Activated naive CD4-positive, alpha-beta T cell treated with anti-CD3 and anti-CD28 coated beads, Interleukin-2, amount 10 ng/mL, durations not matched to agents 7 days and 5 days (primary cell): Measurements from ENCODE around the gene SIPA1L3.

Experiments
- CTCF ChIA-PET: fragments of 350-600 bp; sonication (Branson Sonifier 250); formaldehyde crosslinking; loops from one replicate; lab custom pipeline; 2021; ENCODE audit warnings: antibody characterized with exemption; lab: Charles Lee
- DNase-seq: peaks from one replicate; pipeline ENCODE4 v3.0.0-alpha.2; 2020
- H3K27ac Mint-ChIP-seq: one replicate; pipeline ENCODE4 v1.8.0; 2021; ENCODE audit warnings: mild to moderate bottlenecking, moderate library complexity, mixed read lengths
- H3K27me3 Mint-ChIP-seq: one replicate; pipeline ENCODE4 v1.8.0; 2021; ENCODE audit warnings: mild to moderate bottlenecking, mixed read lengths
- H3K36me3 Mint-ChIP-seq: one replicate; pipeline ENCODE4 v1.8.0; 2021; ENCODE audit warnings: mixed read lengths
- H3K4me1 Mint-ChIP-seq: one replicate; pipeline ENCODE4 v1.8.0; 2021; ENCODE audit warnings: mixed read lengths
- H3K4me3 Mint-ChIP-seq: one replicate; pipeline ENCODE4 v1.8.0; 2021; ENCODE audit warnings: mild to moderate bottlenecking, moderate library complexity, mixed read lengths
- H3K9me3 Mint-ChIP-seq: one replicate; pipeline ENCODE4 v1.8.0; 2021; ENCODE audit warnings: mixed read lengths

Gene SIPA1L3

DNA sequence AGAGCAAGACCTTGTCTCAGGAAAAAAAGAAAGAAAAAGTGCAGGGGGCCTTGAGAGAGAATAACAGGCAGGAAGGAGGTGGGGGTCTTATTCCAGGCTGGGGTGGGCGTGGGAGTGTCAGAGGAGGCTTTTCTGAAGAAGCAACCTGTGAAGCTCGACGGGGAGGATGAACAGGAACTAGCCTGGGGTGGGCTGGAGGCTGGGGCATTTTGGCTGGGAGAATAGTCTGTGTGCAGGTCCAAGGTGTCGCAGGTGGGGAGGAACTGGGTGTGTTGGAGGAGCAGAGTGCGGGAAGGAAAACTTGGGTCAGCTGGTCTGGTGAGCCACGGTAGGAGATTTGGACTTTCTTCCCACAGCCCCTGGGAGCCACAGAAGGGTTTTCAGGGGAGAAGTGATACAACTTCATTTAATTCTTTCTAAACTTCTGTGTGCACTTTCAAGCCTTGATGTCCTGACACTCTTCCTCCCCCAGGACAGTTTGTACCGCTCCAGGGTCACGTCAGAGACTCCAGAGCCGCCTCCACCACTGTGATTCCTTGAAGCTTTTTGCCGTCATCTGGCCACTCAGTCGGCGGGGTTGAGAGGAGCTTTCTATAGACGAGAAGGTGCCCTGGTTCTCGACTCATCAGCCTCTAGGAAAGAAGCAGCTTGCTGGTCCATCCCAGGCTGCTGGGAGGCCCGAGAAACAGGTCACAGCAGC is 138.7 kb downstream of the SIPA1L3 start:
- H3K27ac Mint-ChIP-seq, result peak overlapping the region; percentile 42
- CTCF ChIA-PET, result interaction anchor here (0.8 kb wide), 1 partner anchor 143 kb away, joined by 3 read pairs; no protein-coding TSS in a partner anchor
- peaks cover 4% of the 10 kb centered on the region for H3K36me3 Mint-ChIP-seq
- no peaks in the 10 kb centered on the region for H3K27me3 Mint-ChIP-seq
- no peak overlapping the region for H3K4me3 Mint-ChIP-seq
- H3K9me3 Mint-ChIP-seq, result no peaks in the 10 kb centered on the region
- no peak for DNase-seq
- peaks cover 55% of the 10 kb centered on the region for H3K4me1 Mint-ChIP-seq

DNA sequence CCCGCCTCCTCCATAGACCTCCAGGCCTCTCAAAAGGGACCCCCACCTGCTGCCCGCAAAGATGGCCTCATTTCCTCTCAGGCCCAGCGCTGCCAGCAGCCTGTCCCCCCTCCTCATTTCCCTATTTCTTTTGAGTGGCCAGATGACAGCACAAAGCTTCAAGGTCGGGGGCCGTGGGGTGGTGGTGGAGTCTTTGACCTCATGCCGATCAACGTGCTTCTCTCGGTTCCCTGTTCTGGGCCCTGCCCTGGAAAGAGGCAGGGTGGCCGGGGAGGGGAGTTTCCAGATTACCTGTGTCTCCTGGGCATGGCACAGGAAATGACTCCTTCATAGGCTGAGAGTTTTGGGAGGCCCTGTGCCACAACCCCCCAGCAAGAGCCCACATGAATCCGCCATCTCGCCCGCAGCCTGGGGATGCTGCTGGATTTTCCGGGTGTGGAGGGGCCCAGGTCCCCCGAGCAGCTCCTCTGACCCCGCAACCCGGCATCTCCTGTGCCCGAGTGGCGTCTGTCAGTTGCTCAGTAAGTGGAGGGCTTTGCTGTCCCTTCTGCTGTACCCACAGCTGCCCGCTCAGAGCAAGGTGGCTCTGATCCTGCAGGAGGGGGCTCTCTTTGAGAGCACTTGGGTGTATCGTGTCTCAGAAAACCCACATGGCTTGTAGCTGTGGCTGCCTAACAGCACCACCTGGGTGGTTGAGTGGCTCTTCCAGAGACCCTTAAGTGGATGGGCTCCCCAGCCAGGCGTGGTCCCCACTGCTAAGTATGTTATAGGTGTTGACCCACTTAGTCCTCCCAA is 139.4 kb downstream of the SIPA1L3 start:
- CTCF ChIA-PET, result interaction anchor here (0.8 kb wide), 1 partner anchor 144 kb away, joined by 3 read pairs; no protein-coding TSS in a partner anchor

DNA sequence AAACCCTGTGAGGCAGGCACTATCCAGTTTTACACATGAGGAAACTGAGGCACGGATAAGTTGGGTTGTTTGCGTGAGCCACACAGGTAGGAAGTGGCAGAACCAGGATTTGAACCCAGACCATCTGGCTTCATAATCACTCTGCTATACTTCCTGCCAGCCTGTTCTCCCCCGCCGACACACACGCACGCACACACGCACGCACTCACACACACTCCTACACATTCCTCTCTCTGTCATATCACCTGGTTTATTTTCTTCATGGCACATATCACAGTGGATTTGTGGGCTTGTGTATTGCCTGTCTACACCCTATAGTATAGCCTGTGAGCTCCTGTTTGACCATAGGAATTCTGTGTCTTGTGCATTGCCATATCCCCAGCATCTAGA is 140.0 kb downstream of the SIPA1L3 start:
- H3K27me3 Mint-ChIP-seq, result no peaks in the 10 kb centered on the region
- H3K4me3 Mint-ChIP-seq, result no peak overlapping the region
- CTCF ChIA-PET, result no interaction called here
- no peaks in the 10 kb centered on the region for H3K9me3 Mint-ChIP-seq
- H3K4me1 Mint-ChIP-seq, result peaks cover 55% of the 10 kb centered on the region
- peak; percentile 33 for DNase-seq
- peak overlapping the region; percentile 96 for H3K27ac Mint-ChIP-seq
- H3K36me3 Mint-ChIP-seq, result peaks cover 4% of the 10 kb centered on the region

More for the DNA sequence above, 139.4 kb downstream of the SIPA1L3 start:
- Mint-ChIP-seq H3K4me3 (no peak overlapping the region), H3K27me3 (no peaks in the 10 kb centered on the region), H3K9me3 (no peaks in the 10 kb centered on the region), H3K27ac (peak overlapping the region; percentile 96), H3K4me1 (peaks cover 55% of the 10 kb centered on the region), H3K36me3 (peaks cover 4% of the 10 kb centered on the region)
- DNase-seq, result no peak

DNA sequence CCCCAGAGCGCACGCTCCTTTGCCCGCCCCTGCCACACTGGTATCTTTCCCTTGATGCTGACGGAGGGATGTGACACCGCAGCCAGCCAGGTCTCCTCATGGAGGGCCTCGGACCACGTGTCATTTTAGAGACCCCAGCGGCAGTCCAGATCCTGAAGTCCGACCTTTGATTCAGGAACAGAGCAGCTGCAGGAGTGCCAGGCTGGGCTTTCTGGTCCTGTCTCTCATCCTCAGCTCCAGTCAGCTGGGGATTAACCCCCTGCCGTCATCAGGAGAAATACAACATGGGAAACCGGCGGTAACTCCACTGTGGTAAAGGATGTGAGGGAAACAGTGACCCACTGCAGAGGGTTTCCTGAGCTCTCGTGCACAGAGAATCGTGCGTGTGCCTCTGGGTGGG is 140.6 kb downstream of the SIPA1L3 start:
- Mint-ChIP-seq H3K4me3 (peak overlapping the region; percentile 68), H3K36me3 (peaks cover 4% of the 10 kb centered on the region), H3K4me1 (peaks cover 55% of the 10 kb centered on the region), H3K9me3 (no peaks in the 10 kb centered on the region), H3K27me3 (no peaks in the 10 kb centered on the region), H3K27ac (peak overlapping the region; percentile 96)
- DNase-seq, result no peak
- CTCF ChIA-PET, result interaction anchor here (1.5 kb wide), 1 partner anchor 145 kb away, joined by 6 read pairs; no protein-coding TSS in a partner anchor

DNA sequence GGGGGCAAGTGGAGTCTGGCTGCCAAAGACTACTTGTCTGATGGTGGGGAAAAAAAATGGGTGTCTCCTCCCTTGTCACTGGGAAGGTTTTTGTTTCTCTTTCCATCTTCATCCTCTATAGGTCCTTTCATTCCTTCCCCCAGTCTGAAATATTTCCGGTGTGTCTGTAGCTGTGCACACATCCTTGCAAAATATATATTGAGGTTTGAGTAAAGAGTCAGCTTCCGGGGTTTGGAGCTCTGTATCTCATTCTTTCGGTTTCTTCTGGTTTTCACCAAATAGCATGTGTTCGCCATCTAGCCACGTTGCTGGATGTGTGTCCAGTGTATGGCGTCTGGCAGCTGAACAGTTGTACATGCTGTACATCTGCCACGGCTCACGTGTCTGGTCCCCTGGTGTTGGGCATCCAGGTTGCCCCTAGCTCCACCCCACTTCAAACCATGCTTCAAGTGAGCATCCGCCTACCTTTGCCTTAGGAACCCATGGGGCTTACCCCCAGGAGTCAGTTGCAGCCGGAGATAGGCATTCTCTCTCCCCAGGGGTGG is 142.2 kb downstream of the SIPA1L3 start:
- Mint-ChIP-seq H3K27ac (peak overlapping the region; percentile 96), H3K4me3 (peak overlapping the region; percentile 68), H3K27me3 (no peaks in the 10 kb centered on the region), H3K9me3 (no peaks in the 10 kb centered on the region), H3K4me1 (peaks cover 55% of the 10 kb centered on the region), H3K36me3 (peaks cover 4% of the 10 kb centered on the region)
- peak; percentile 68 for DNase-seq
- CTCF ChIA-PET, result interaction anchor here (0.6 to 2.0 kb wide), 5 partner anchors 10 to 926 kb away, joined by 3 to 8 read pairs (median 4); no protein-coding TSS in a partner anchor

DNA sequence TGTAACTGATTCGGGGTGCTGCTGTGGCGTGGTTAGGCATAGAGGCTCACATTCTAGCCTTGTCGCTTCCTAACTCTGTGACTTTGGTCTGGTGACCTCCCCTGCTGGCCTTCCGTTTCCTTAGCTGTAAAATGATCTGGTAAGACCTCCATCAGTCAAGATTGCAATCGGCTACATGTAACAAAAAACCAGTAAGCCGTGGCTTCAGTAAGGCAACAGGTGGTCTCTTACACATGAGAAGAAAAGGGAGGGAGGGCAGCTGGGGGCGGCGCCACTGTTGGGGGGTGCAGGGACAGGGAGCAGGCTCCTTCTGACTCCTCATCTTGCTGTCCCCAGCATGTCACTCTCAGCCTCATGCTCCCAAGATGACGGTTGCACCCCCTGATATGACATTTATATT is 148.0 kb downstream of the SIPA1L3 start:
- Mint-ChIP-seq H3K4me3 (no peak overlapping the region), H3K9me3 (no peaks in the 10 kb centered on the region), H3K27me3 (no peaks in the 10 kb centered on the region), H3K36me3 (peaks cover 3% of the 10 kb centered on the region), H3K4me1 (peaks cover 33% of the 10 kb centered on the region), H3K27ac (no peak overlapping the region)
- no peak for DNase-seq
- CTCF ChIA-PET, result no interaction called here

DNA sequence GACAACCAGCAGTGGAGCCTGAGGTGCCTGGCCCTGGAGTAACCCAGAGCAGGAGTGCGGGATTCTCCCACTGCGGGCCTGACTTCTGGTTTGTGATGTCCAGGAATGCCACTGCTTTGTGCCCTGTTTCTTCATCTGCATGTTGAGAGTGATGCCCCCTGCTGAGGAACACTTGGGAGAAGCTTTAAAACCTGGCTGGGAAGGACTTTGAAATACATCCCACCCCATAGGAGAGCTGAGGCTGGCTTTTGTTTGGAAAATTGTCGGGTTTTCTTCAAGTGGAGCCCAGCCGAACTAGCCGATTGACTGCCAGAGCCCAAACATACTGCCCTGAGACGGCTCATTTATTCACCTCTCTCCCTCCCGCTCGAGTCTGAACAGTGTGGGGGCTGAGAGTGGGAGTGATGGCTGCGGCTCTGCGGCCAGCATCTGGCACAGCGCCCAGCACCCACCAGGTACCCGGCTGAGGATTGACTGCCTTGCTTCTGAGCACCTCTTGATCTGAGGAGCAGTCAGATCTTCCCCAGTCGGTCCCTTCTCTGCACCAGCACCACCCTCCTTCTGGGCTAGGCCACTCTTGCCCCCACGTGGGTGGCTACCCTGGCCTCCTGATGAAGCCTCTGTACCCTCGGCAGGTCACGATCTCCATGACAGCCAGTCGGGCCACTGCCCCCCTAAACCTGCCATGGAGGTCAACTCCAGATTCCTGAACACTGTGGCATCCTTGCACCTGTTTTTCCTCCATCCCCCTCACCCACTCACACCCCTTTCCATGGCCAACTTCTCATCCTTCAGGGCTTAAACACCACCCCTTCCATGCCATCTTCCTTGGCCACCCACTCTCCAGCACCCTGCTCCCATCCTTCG is 148.9 kb downstream of the SIPA1L3 start:
- Mint-ChIP-seq H3K4me1 (peaks cover 30% of the 10 kb centered on the region), H3K4me3 (no peak overlapping the region), H3K9me3 (no peaks in the 10 kb centered on the region), H3K27ac (no peak overlapping the region), H3K27me3 (no peaks in the 10 kb centered on the region), H3K36me3 (peaks cover 3% of the 10 kb centered on the region)
- no peak for DNase-seq
- CTCF ChIA-PET, result no interaction called here

DNA sequence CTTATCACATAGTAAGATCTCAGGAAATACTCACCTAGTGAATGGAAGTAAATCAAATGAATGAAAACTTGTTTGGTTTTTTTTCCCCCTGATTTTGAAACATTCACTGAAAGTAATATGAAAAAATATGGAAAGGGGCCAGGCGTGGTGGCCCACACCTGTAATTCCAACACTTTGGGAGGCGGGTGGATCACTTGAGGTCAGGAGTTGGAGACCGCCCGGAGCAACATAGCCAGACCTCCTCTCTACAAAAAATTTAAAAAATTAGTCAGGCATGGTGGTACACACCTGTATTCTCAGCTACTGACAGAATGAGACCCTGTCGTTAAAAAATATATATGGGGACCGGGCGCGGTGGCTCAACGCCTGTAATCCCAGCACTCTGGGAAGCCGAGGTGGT is 149.6 kb downstream of the SIPA1L3 start:
- peaks cover 3% of the 10 kb centered on the region for H3K36me3 Mint-ChIP-seq
- no peaks in the 10 kb centered on the region for H3K9me3 Mint-ChIP-seq
- no peaks in the 10 kb centered on the region for H3K27me3 Mint-ChIP-seq
- CTCF ChIA-PET, result no interaction called here
- H3K27ac Mint-ChIP-seq, result no peak overlapping the region
- H3K4me1 Mint-ChIP-seq, result peaks cover 34% of the 10 kb centered on the region
- H3K4me3 Mint-ChIP-seq, result no peak overlapping the region
- DNase-seq, result no peak

DNA sequence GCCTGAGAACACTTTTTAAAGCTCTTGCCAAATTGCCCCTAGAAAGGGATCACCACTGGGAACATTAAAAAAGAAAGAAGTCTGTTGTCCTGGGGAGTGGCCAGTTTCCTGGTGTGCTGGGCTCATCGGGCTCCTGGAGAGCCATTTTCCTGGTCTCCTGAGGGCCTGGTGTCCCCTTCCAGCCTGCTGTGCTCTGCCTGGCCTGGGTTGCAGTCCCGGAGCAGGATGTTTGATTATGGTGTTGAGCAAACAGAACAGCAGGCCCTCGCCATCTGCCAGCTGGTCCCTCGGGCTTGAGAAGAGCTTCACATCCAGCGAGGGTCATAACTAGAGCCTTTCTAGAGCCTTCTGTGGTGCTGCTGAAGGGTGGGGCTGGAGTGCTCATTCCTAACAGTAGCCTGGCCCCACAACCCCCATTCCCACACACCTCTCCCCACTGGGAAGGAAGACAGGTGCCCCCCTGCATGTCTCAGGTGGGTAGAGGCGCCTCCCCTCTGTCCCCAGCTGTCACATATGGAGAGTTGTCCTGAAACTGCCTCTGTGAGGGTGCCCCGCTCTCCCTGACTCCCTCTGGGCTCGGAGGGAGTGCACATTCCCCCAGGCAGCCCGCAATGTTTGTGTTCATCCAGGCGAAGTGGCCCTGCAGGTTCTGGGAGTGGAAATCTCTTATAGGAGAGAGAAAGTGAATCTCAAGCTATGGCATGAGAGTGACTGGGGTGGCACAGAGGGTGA is 151.1 kb downstream of the SIPA1L3 start:
- no peak for DNase-seq
- H3K27me3 Mint-ChIP-seq, result no peaks in the 10 kb centered on the region
- CTCF ChIA-PET, result interaction anchor here (2.1 kb wide), 1 partner anchor 9 kb away, joined by 8 read pairs; no protein-coding TSS in a partner anchor
- peak overlapping the region; percentile 52 for H3K27ac Mint-ChIP-seq
- H3K9me3 Mint-ChIP-seq, result no peaks in the 10 kb centered on the region
- no peak overlapping the region for H3K4me3 Mint-ChIP-seq
- H3K4me1 Mint-ChIP-seq, result peaks cover 34% of the 10 kb centered on the region
- peaks cover 3% of the 10 kb centered on the region for H3K36me3 Mint-ChIP-seq

DNA sequence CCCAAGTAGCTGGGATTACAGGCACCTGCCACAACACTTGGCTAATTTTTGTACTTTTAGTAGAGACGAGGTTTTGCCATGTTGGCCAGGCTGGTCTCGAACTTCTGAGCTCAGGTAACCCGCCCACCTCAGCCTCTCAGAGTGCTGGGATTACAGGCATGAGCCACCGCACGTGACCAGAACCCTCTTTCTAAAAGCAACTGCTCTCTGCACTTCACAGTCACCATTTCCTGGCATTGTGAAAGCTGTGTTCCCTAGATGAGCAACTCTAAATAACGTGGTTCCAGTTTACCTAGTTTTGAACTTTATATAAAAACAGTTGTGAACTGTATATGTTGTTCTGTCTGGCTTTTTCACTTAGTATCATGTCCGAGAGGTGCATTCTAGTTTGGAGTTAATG is 152.9 kb downstream of the SIPA1L3 start:
- CTCF ChIA-PET, result interaction anchor here (1.1 to 2.1 kb wide), 3 partner anchors 10 to 157 kb away, joined by 3 to 8 read pairs (median 6); no protein-coding TSS in a partner anchor
- Mint-ChIP-seq H3K36me3 (peaks cover 3% of the 10 kb centered on the region), H3K4me3 (no peak overlapping the region), H3K27me3 (no peaks in the 10 kb centered on the region), H3K9me3 (no peaks in the 10 kb centered on the region), H3K27ac (peak overlapping the region; percentile 91), H3K4me1 (peaks cover 31% of the 10 kb centered on the region)
- DNase-seq, result peak; percentile 61

DNA sequence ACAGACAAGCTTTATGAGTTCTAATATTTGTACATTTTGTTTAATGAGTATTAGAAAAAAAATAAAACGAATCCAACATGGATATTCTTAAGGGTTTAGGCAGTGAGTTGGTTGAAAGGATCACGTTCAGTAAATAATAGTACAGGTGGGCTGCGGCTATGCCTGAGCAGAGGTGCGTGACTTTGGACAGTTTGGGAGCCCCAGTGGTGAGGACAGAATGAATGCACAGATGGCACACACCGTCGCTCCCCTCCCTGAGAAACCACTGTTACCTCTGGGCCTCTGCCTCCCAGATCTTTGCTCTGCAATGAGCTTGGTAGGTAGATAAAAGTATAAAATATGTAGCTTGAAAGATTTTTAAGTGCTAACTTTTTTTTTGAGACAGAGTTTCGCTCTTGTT is 153.3 kb downstream of the SIPA1L3 start:
- DNase-seq, result no peak
- peaks cover 29% of the 10 kb centered on the region for H3K4me1 Mint-ChIP-seq
- no peak overlapping the region for H3K4me3 Mint-ChIP-seq
- H3K36me3 Mint-ChIP-seq, result peaks cover 3% of the 10 kb centered on the region
- CTCF ChIA-PET, result interaction anchor here (1.1 to 2.1 kb wide), 3 partner anchors 11 to 157 kb away, joined by 3 to 8 read pairs (median 6); no protein-coding TSS in a partner anchor
- H3K9me3 Mint-ChIP-seq, result no peaks in the 10 kb centered on the region
- H3K27ac Mint-ChIP-seq, result peak overlapping the region; percentile 91
- no peaks in the 10 kb centered on the region for H3K27me3 Mint-ChIP-seq

DNA sequence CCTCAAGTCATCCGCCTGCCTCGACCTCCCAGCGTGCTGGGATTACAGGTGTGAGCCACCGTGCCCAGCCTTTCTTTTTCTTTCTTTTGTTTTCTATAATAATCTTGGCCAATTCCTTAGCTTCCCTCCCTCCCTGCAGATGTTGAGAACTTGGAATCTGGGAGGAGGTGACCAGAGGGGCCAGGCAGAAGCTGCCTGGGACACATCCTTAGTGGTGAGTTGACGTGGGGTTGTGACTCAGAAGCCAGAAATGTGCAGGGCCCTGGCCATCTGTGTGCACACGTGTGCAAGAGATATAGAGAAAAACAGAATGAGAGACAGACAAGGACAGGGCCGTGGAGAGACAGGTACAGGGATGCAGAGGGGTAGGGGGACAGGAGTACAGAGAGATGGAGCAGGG is 154.3 kb downstream of the SIPA1L3 start:
- peaks cover 29% of the 10 kb centered on the region for H3K4me1 Mint-ChIP-seq
- no peak overlapping the region for H3K27ac Mint-ChIP-seq
- peaks cover 3% of the 10 kb centered on the region for H3K36me3 Mint-ChIP-seq
- no peak for DNase-seq
- H3K4me3 Mint-ChIP-seq, result no peak overlapping the region
- CTCF ChIA-PET, result no interaction called here
- no peaks in the 10 kb centered on the region for H3K9me3 Mint-ChIP-seq
- H3K27me3 Mint-ChIP-seq, result no peaks in the 10 kb centered on the region
